H4 (cell line): ENCODE data around the gene CHMP1B. TPM values are rescaled to one million over a fixed set of nuclear protein-coding genes. Genes with fewer than 3 reads are reported as not detected.

Experiments used
- DNase-seq: peaks from one replicate; pipeline ENCODE4 v3.0.0-alpha.2; 2015; ENCODE audit warnings: low spot score
- total RNA-seq: library from RNA; depleted of rRNA; stranded (reverse); fragments of >200 nt; shearing (Covaris generic); gene quantifications from 2 replicates; pipeline ENCODE4 v1.2.3, GENCODE V29; 2014; rRNA removed

The CHMP1B gene
- total RNA-seq, 1 experiment from 2014 or later: 54.4 TPM

GRCh38 chr18:11902522-11903292 lies 51.5 kb downstream of the CHMP1B start:
- DNase-seq: no peak

Other genes starting within 250 kb of the CHMP1B start
- not detected in 2 replicates for gene SLC35G4, start 241.8 kb upstream of the CHMP1B start, total RNA-seq
- gene GNAL, start 162.1 kb upstream of the CHMP1B start, total RNA-seq: 17.3 and 19.2 TPM in 2 replicates
- gene MPPE1, start 56.9 kb downstream of the CHMP1B start, total RNA-seq: 9.1 and 21.9 TPM in 2 replicates
- 38.9 and 41.4 TPM in 2 replicates for gene IMPA2, start 130.1 kb downstream of the CHMP1B start, total RNA-seq
- not detected in 2 replicates for gene ANKRD62, start 242.4 kb downstream of the CHMP1B start, total RNA-seq